GM23248 (cell line): ENCODE data around the gene FAM193B.

Source experiments
- EZH2 ChIP-seq: fragments of 200-600 bp; sonication (generic); IDR thresholded peaks from 2 replicates; pipeline ENCODE4 v1.6.1; 2018; ENCODE audit warnings: antibody characterized with exemption, mild to moderate bottlenecking; ENCODE audit not compliant: insufficient read depth, poor library complexity, severe bottlenecking
- EZH2phosphoT487 ChIP-seq: fragments of 200-600 bp; sonication (generic); IDR thresholded peaks from 2 replicates; pipeline ENCODE4 v1.6.1; 2018; ENCODE audit warnings: antibody characterized with exemption, moderate library complexity, mild to moderate bottlenecking, low read depth; ENCODE audit not compliant: insufficient read depth

- TF ChIP-seq EZH2 (no peak), EZH2phosphoT487 (no peak)
These were observed 15.5 kb downstream of the FAM193B start for GRCh38 chr5:177538876-177539275.
